ENCODE data around the gene SHLD3.
"Not testable (repeated sequence)": the region's sequence is repeated elsewhere in the genome, so short reads cannot be mapped to it uniquely, and the experiment has no call there.

The SHLD3 gene

DNA sequence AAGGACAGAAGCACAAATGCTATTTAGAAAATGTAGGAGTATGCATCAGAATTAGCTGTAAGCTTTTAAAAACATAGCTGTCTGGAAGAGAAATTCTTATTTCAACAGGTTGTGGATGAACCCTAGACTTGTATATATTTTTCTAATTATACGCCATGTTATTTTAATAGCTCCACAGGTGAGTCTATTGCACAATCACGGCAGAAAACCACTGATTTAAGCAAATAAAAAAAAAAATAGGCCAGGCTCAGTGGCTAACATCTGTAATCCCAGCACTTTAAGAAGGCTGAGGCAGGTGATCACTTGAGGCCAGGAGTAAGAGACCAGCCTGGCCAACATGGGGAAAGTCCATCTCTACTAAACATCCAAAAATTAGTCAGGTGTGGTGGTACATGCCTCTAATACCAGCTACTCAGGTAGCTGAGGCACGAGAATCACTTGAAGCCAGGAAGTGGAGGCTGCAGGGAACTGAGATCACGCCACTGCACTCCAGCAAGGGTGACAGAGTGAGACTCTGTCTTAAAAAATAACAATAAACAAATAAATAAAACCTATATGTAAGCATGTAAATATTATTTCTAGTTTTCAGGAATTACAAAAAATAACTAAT lies 12.4 kb upstream of the SHLD3 start:
- TF ChIP-seq, protein P1, sequence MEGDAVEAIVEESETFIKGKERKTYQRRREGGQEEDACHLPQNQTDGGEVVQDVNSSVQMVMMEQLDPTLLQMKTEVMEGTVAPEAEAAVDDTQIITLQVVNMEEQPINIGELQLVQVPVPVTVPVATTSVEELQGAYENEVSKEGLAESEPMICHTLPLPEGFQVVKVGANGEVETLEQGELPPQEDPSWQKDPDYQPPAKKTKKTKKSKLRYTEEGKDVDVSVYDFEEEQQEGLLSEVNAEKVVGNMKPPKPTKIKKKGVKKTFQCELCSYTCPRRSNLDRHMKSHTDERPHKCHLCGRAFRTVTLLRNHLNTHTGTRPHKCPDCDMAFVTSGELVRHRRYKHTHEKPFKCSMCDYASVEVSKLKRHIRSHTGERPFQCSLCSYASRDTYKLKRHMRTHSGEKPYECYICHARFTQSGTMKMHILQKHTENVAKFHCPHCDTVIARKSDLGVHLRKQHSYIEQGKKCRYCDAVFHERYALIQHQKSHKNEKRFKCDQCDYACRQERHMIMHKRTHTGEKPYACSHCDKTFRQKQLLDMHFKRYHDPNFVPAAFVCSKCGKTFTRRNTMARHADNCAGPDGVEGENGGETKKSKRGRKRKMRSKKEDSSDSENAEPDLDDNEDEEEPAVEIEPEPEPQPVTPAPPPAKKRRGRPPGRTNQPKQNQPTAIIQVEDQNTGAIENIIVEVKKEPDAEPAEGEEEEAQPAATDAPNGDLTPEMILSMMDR (IDR thresholded peaks at IDR 0.05; ENCODE audit: low read depth, low read length) = no peak
- TF ChIP-seq POLR2A (IDR thresholded peaks at IDR 0.05; ENCODE audit: extremely low read depth, insufficient read length) (no peak), MYC (IDR thresholded peaks at IDR 0.05; ENCODE audit: low read depth, low read length) (no peak)
- TF ChIP-seq, protein P2, sequence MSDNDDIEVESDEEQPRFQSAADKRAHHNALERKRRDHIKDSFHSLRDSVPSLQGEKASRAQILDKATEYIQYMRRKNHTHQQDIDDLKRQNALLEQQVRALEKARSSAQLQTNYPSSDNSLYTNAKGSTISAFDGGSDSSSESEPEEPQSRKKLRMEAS (IDR thresholded peaks at IDR 0.05; ENCODE audit: low read depth, low read length) = no peak
- DNase-seq (ENCODE audit: low read depth) = no peak
- no peak overlapping the region for H3K4me3 ChIP-seq (ENCODE audit: low read depth, low read length)

DNA sequence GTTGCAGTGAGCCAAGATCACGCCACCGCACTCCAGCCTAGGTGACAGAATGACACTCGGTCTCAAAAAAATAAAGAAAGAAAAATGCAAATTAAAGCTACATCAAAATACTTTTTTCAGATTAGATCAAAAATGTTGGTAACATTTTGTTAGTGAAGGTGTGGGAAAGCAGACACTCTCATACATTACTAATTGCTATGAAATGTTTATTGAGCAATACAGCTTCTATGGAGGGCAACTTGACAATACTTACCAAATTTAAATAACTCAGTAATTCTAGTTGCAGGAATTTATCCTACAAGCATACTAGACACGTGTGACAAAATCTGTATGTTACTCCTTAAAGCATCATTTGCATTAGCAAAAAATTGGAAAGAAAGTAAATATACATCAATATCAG lies 4.8 kb upstream of the SHLD3 start:
- no peak for DNase-seq (ENCODE audit: low read depth)
- no peak overlapping the region for H3K4me3 ChIP-seq (ENCODE audit: low read depth, low read length)
- TF ChIP-seq, protein P2 (IDR thresholded peaks at IDR 0.05; ENCODE audit: low read depth, low read length) = no peak
- TF ChIP-seq, protein P1 (IDR thresholded peaks at IDR 0.05; ENCODE audit: low read depth, low read length) = no peak
- TF ChIP-seq MYC (IDR thresholded peaks at IDR 0.05; ENCODE audit: low read depth, low read length) = no peak
- TF ChIP-seq POLR2A (IDR thresholded peaks at IDR 0.05; ENCODE audit: extremely low read depth, insufficient read length) = no peak

DNA sequence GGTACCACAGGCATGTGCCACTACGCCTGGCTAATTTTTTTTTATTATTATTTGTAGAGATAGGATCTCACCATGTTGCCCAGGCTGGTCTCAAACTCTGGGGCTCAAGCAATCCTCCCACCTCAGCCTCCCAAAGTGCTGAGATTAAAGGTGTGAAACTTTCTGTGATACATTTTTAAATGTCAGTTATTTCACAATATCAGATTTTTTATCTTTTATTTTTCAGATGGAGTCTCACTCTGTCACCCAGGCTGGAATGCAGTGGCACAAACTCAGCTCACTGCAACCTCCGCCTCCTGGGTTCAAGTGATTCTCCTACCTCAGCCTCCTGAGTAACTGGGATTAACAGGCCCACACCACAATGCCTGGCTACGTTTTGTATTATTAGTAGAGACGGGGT lies 2.9 kb upstream of the SHLD3 start:
- not testable (repeated sequence) for H3K4me3 ChIP-seq (ENCODE audit: low read depth, low read length)

DNA sequence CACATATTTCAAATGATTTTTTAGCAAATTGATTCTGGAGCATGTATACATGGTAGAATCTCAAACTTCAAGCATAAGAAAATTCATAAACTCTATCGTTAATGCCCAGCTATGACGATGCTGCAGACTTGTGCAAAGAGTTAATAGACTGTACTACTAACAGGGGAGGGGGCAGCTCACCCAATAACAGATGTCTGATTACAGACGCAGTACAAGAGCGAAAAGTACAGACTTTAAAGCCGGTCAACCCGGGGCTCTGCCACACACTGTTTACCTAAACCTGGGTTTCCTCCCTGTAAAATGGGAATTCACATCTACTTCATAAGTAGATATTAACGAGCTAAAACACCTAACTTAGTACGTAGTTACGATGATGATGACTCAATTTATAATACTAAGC lies 1.3 kb upstream of the SHLD3 start:
- peak overlapping the region; percentile 97 for H3K4me3 ChIP-seq (ENCODE audit: low read depth, low read length)
- DNase-seq (ENCODE audit: low read depth) = peak; percentile 6
- TF ChIP-seq, protein P2 (IDR thresholded peaks at IDR 0.05; ENCODE audit: low read depth, low read length) = no peak
- no peak for TF ChIP-seq POLR2A (IDR thresholded peaks at IDR 0.05; ENCODE audit: extremely low read depth, insufficient read length)
- TF ChIP-seq MYC (IDR thresholded peaks at IDR 0.05; ENCODE audit: low read depth, low read length) = no peak
- TF ChIP-seq, protein P1 (IDR thresholded peaks at IDR 0.05; ENCODE audit: low read depth, low read length) = no peak

More for the DNA sequence above, 2.9 kb upstream of the SHLD3 start:
- DNase-seq (ENCODE audit: low read depth) = not testable (repeated sequence)

DNA sequence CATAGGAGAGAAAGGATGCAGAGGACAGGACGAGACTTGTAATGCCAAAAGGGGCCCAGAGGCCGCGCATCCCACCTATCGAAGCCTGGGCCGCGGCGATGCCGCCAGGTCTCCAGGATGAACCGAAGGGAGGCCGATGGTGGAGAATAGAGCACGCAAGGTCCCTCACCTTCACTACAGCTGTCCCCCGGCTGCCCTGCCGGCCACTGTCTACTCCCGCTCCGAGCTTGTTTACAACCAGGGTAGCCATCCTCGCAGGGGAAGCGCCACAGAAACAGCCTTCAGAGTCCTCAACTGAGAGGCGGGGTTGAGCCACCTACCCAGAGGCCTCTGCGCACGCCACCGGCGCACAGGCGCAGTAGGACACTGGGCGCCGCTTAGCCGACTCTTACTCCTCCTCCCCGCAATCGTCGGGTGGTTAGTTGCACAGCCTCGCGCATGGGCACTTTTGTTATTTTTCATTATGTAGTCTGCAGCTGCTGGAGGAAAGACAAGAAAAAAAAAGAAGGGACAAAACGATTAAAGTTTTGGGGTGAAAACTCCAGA lies 729 bp upstream of the SHLD3 start, which contains the start of gene TRIM23:
Gene TRIM23 (minus strand): TSS at position 309 of the 546 bp plus-strand sequence. CDS start 59 bp downstream, at position 250.
- peak within 1 kb of the TSS; percentile 97 for H3K4me3 ChIP-seq (ENCODE audit: low read depth, low read length)
- DNase-seq (ENCODE audit: low read depth) = peak; percentile 92
- peak; percentile 5; the same call in 1 of the 2 replicates for TF ChIP-seq MYC (IDR thresholded peaks at IDR 0.05; ENCODE audit: low read depth, low read length)
- TF ChIP-seq POLR2A (IDR thresholded peaks at IDR 0.05; ENCODE audit: extremely low read depth, insufficient read length) = peak; percentile 60
- TF ChIP-seq, protein P2 (IDR thresholded peaks at IDR 0.05; ENCODE audit: low read depth, low read length) = peak; percentile 61
- TF ChIP-seq, protein P1 (IDR thresholded peaks at IDR 0.05; ENCODE audit: low read depth, low read length) = no peak

- peak overlapping the region; percentile 97 for H3K4me3 ChIP-seq (ENCODE audit: low read depth, low read length)
- peak; percentile 5 for DNase-seq (ENCODE audit: low read depth)
- TF ChIP-seq POLR2A (IDR thresholded peaks at IDR 0.05; ENCODE audit: extremely low read depth, insufficient read length) (no peak), MYC (IDR thresholded peaks at IDR 0.05; ENCODE audit: low read depth, low read length) (no peak)
- TF ChIP-seq, protein P2 (IDR thresholded peaks at IDR 0.05; ENCODE audit: low read depth, low read length) = no peak
- TF ChIP-seq, protein P1 (IDR thresholded peaks at IDR 0.05; ENCODE audit: low read depth, low read length) = no peak
These were observed 916 bp downstream of the SHLD3 start for GRCh38 chr5:65625743-65626142.

Data from NB4 (cell line).